Skeletal muscle tissue (tissue), 4 donors: ENCODE data around the gene VASP. TPM values are rescaled to one million over a fixed set of nuclear protein-coding genes. Genes with fewer than 3 reads are reported as not detected.

Source experiments
- H3K27ac ChIP-seq: one replicate; pipeline ENCODE4 v1.7.0; 2013; ENCODE audit warnings: mild to moderate bottlenecking, low read depth, low read length, inconsistent platforms
- H3K27me3 ChIP-seq, 3 donors: one replicate each; pipeline ENCODE4 v1.7.0; 2013; ENCODE audit warnings: low read length in 3 of 3; ENCODE audit not compliant: control insufficient read depth in 3 of 3, insufficient read depth in 3 of 3
- H3K36me3 ChIP-seq, 3 donors: one replicate each; pipeline ENCODE4 v1.7.0; 2013; ENCODE audit warnings: low read length in 3 of 3; ENCODE audit not compliant: control insufficient read depth in 3 of 3, insufficient read depth in 3 of 3
- H3K4me1 ChIP-seq, 3 donors: one replicate each; pipeline ENCODE4 v1.7.0; 2013; ENCODE audit warnings: low read length in 3 of 3, mild to moderate bottlenecking in 3 of 3; ENCODE audit not compliant: control insufficient read depth in 3 of 3, insufficient read depth in 3 of 3
- H3K4me3 ChIP-seq, 3 donors: one replicate each; pipeline ENCODE4 v1.7.0; 2013; ENCODE audit warnings: low read length in 3 of 3
- H3K9ac ChIP-seq, 3 donors: one replicate each; pipeline ENCODE4 v1.7.0; 2013; ENCODE audit warnings: low read length in 3 of 3, mild to moderate bottlenecking in 3 of 3, moderate library complexity in 2 of 3, low read depth in 1 of 3
- H3K9me3 ChIP-seq, 3 donors: one replicate each; pipeline ENCODE4 v1.7.0; 2013; ENCODE audit warnings: low read length in 3 of 3; ENCODE audit not compliant: control insufficient read depth in 3 of 3
- total RNA-seq: library from RNA; depleted of rRNA; stranded (reverse); fragments of >200 nt; gene quantifications from one replicate; pipeline ENCODE4 v1.2.3, GENCODE V29; 2014
- donor health status: Osteomylitis.

VASP gene
- total RNA-seq, 1 donor from 2014 or later: 32.4 TPM

GRCh38 chr19:45564131-45564780 is 57.0 kb downstream of the VASP start:
- Histone ChIP-seq H3K27ac (no peak overlapping the region), H3K9ac (no peak overlapping the region), H3K36me3 (peaks cover 0 to 3% (median 0%) of the 10 kb centered on the region in 3 donors), H3K4me1 (peaks cover 10 to 18% (median 11%) of the 10 kb centered on the region in 3 donors), H3K4me3 (no peak overlapping the region), H3K27me3 (no peaks in the 10 kb centered on the region), H3K9me3 (no peaks in the 10 kb centered on the region)

- Histone ChIP-seq H3K36me3 (peaks cover 0 to 3% (median 0%) of the 10 kb centered on the region in 3 donors), H3K27ac (peak overlapping the region; percentile 31), H3K4me3 (no peak overlapping the region), H3K4me1 (peaks cover 16 to 31% (median 20%) of the 10 kb centered on the region in 3 donors), H3K27me3 (no peaks in the 10 kb centered on the region), H3K9me3 (no peaks in the 10 kb centered on the region), H3K9ac (no peak overlapping the region)
Measured at GRCh38 chr19:45567609-45568008, 60.3 kb downstream of the VASP start.

GRCh38 chr19:45568732-45569131 is 61.5 kb downstream of the VASP start:
- Histone ChIP-seq H3K9ac (peak overlapping the region in 2 of 3 donors; percentile 68 to 70), H3K27me3 (no peaks in the 10 kb centered on the region), H3K36me3 (peaks cover 0 to 3% (median 0%) of the 10 kb centered on the region in 3 donors), H3K27ac (peak overlapping the region; percentile 86), H3K4me3 (peak overlapping the region in 2 of 3 donors; percentile 24 to 45), H3K4me1 (peaks cover 20 to 38% (median 20%) of the 10 kb centered on the region in 3 donors), H3K9me3 (no peaks in the 10 kb centered on the region)

- H3K4me1 ChIP-seq: peaks cover 25 to 44% (median 26%) of the 10 kb centered on the region in 3 donors
- H3K27me3 ChIP-seq: no peaks in the 10 kb centered on the region
- H3K4me3 ChIP-seq: no peak overlapping the region
- peaks cover 0 to 3% (median 0%) of the 10 kb centered on the region in 3 donors for H3K36me3 ChIP-seq
- no peaks in the 10 kb centered on the region for H3K9me3 ChIP-seq
- peak overlapping the region in 1 of 3 donors; percentile 33 for H3K9ac ChIP-seq
- peak overlapping the region; percentile 86 for H3K27ac ChIP-seq
Measured at GRCh38 chr19:45569619-45570421, 62.5 kb downstream of the VASP start.

GRCh38 chr19:45571457-45572220 is 64.4 kb downstream of the VASP start:
- H3K4me3 ChIP-seq: no peak overlapping the region
- no peaks in the 10 kb centered on the region for H3K9me3 ChIP-seq
- H3K36me3 ChIP-seq: peaks cover 0 to 3% (median 0%) of the 10 kb centered on the region in 3 donors
- peaks cover 32 to 57% (median 35%) of the 10 kb centered on the region in 3 donors for H3K4me1 ChIP-seq
- no peaks in the 10 kb centered on the region for H3K27me3 ChIP-seq
- no peak overlapping the region for H3K9ac ChIP-seq
- H3K27ac ChIP-seq: peak overlapping the region; percentile 69

GRCh38 chr19:45574526-45574925 is 67.2 kb downstream of the VASP start:
- Histone ChIP-seq H3K36me3 (no peaks in the 10 kb centered on the region), H3K9me3 (no peaks in the 10 kb centered on the region), H3K4me3 (peak overlapping the region in 2 of 3 donors; percentile 14 to 24), H3K27ac (peak overlapping the region; percentile 52), H3K27me3 (no peaks in the 10 kb centered on the region), H3K9ac (peak overlapping the region in 1 of 3 donors; percentile 28), H3K4me1 (peaks cover 32 to 49% (median 38%) of the 10 kb centered on the region in 3 donors)

GRCh38 chr19:45575216-45575615 is 67.9 kb downstream of the VASP start:
- Histone ChIP-seq H3K27me3 (no peaks in the 10 kb centered on the region), H3K4me1 (peaks cover 28 to 42% (median 32%) of the 10 kb centered on the region in 3 donors)

More at GRCh38 chr19:45575216-45575615, 67.9 kb downstream of the VASP start:
- H3K9ac ChIP-seq: peak overlapping the region in 1 of 3 donors; percentile 28
- no peaks in the 10 kb centered on the region for H3K9me3 ChIP-seq
- H3K4me3 ChIP-seq: no peak overlapping the region
- no peaks in the 10 kb centered on the region for H3K36me3 ChIP-seq
- H3K27ac ChIP-seq: peak overlapping the region; percentile 52

Other genes starting within 250 kb of the VASP start
- 3,746 TPM for gene CKM, start 184.6 kb upstream of the VASP start, total RNA-seq
- gene KLC3, start 166.7 kb upstream of the VASP start, total RNA-seq: 0.52 TPM
- gene ERCC2, start 136.9 kb upstream of the VASP start, total RNA-seq: 7.3 TPM
- gene PPP1R13L, start 102.4 kb upstream of the VASP start, total RNA-seq: not detected
- 7.3 TPM for gene POLR1G, start 100.8 kb upstream of the VASP start, total RNA-seq
- 56.9 TPM for gene ERCC1, start 83.6 kb upstream of the VASP start, total RNA-seq
- gene FOSB, start 39.5 kb upstream of the VASP start, total RNA-seq: 42.8 TPM
- gene RTN2, start 10.4 kb upstream of the VASP start, total RNA-seq: 45.4 TPM
- gene PPM1N, start 9.0 kb upstream of the VASP start, total RNA-seq: 0.52 TPM
- 3.7 TPM for gene OPA3, start 77.3 kb downstream of the VASP start, total RNA-seq
- 0.52 TPM for gene GPR4, start 94.7 kb downstream of the VASP start, total RNA-seq
- gene EML2, start 131.9 kb downstream of the VASP start, total RNA-seq: 4.7 TPM
- 0.52 TPM for gene GIPR, start 160.7 kb downstream of the VASP start, total RNA-seq
- gene SNRPD2, start 184.5 kb downstream of the VASP start, total RNA-seq: 210 TPM
- gene QPCTL, start 185.2 kb downstream of the VASP start, total RNA-seq: 2.6 TPM
- gene FBXO46, start 223.4 kb downstream of the VASP start, total RNA-seq: 5.7 TPM
- not detected for gene MEIOSIN, start 226.0 kb downstream of the VASP start, total RNA-seq